ENCODE results near the gene HOXB8. TPM values are rescaled to one million over a fixed set of nuclear protein-coding genes. Genes with fewer than 3 reads are reported as not detected.

The HOXB8 gene
- total RNA-seq, 5 donors from 2014 or later (not counting 1 experiment from before 2014, with no cell fraction given), result not detected

- ATAC-seq (replicated peaks in 1 of 4) (no peak), DNase-seq (peak in 3 of 35 experiments; percentile 18 to 53 (median 35))
- Histone ChIP-seq H3K9me3 (no peaks in the 10 kb centered on the region), H3K36me3 (ENCODE audit: control insufficient read depth in 2 of 2, extremely low read depth in 1 of 2, insufficient read depth in 1 of 2, low read length in 1 of 2) (no peaks in the 10 kb centered on the region), H3K27me3 (replicated peaks in 1 of 2; ENCODE audit: control insufficient read depth in 2 of 2, extremely low read depth in 1 of 2, insufficient read depth in 2 of 2, low read length in 1 of 2) (peaks cover 0 to 75% of the 10 kb centered on the region in 2 experiments), H3K27ac (ENCODE audit: low read length) (no peak overlapping the region), H3K4me1 (ENCODE audit: control insufficient read depth in 1 of 2, extremely low read depth in 1 of 2, insufficient read depth in 2 of 2, low read length in 2 of 2) (peaks cover 7 to 32% of the 10 kb centered on the region in 2 experiments), H3K4me3 (ENCODE audit: control insufficient read depth in 1 of 2, extremely low read depth in 1 of 2, low read length in 1 of 2) (peak overlapping the region; percentile 63 to 86)
- Mint-ChIP-seq H3K9me3 (no peaks in the 10 kb centered on the region), H3K4me3 (peak overlapping the region; percentile 78 to 93 (median 89)), H3K27me3 (peaks cover 84 to 88% of the 10 kb centered on the region in 2 donors), H3K36me3 (no peaks in the 10 kb centered on the region), H3K4me1 (peaks cover 30 to 39% (median 32%) of the 10 kb centered on the region in 3 donors), H3K27ac (no peak overlapping the region)
- ChIA-PET CTCF (interaction anchor here in 1 of 2 donors (1.3 to 2.0 kb wide), 4 partner anchors 12 to 323 kb away, joined by 4 to 5 read pairs (median 4); no protein-coding TSS in a partner anchor), POLR2A (no interaction called here)
- 6% methylated on average over 10 of the region's 34 CpGs for WGBS (ENCODE audit: insufficient coverage)
These were observed 28.5 kb downstream of the HOXB8 start for GRCh38 chr17:48586355-48587258.

GRCh38 chr17:48584223-48584741 is 30.8 kb downstream of the HOXB8 start:
- H3K27ac Mint-ChIP-seq, result no peak overlapping the region
- POLR2A ChIA-PET, result interaction anchor here in 1 of 2 donors (0.5 kb wide), 1 partner anchor 92 kb away, joined by 4 read pairs; no protein-coding TSS in a partner anchor

GRCh38 chr17:48583708-48584222 is 31.3 kb downstream of the HOXB8 start:
- Histone ChIP-seq H3K27ac (ENCODE audit: low read length) (no peak overlapping the region), H3K36me3 (ENCODE audit: control insufficient read depth in 2 of 2, extremely low read depth in 1 of 2, insufficient read depth in 1 of 2, low read length in 1 of 2) (no peaks in the 10 kb centered on the region), H3K9me3 (no peaks in the 10 kb centered on the region), H3K4me1 (ENCODE audit: control insufficient read depth in 1 of 2, extremely low read depth in 1 of 2, insufficient read depth in 2 of 2, low read length in 2 of 2) (peaks cover 10 to 54% of the 10 kb centered on the region in 2 experiments), H3K27me3 (replicated peaks in 1 of 2; ENCODE audit: control insufficient read depth in 2 of 2, extremely low read depth in 1 of 2, insufficient read depth in 2 of 2, low read length in 1 of 2) (peaks cover 0 to 78% of the 10 kb centered on the region in 2 experiments), H3K4me3 (ENCODE audit: control insufficient read depth in 1 of 2, extremely low read depth in 1 of 2, low read length in 1 of 2) (no peak overlapping the region)
- no CpG with 5 or more reads among the region's 3 CpGs for WGBS (ENCODE audit: insufficient coverage)
- Mint-ChIP-seq H3K4me3 (peak overlapping the region in 2 of 3 donors; percentile 26 to 78), H3K27me3 (peaks cover 84 to 91% of the 10 kb centered on the region in 2 donors), H3K36me3 (no peaks in the 10 kb centered on the region), H3K9me3 (no peaks in the 10 kb centered on the region), H3K27ac (no peak overlapping the region), H3K4me1 (peaks cover 50 to 63% (median 56%) of the 10 kb centered on the region in 3 donors)
- no peak for DNase-seq
- CTCF ChIA-PET, result interaction anchor here (0.6 to 1.3 kb wide), 3 partner anchors 232 to 1617 kb away, joined by 3 to 7 read pairs (median 4); no protein-coding TSS in a partner anchor
- POLR2A ChIA-PET, result no interaction called here
- ATAC-seq (replicated peaks in 1 of 4), result no peak

More at GRCh38 chr17:48584223-48584741, 30.8 kb downstream of the HOXB8 start:
- DNase-seq (no peak), ATAC-seq (replicated peaks in 1 of 4) (no peak)
- H3K27ac ChIP-seq (ENCODE audit: low read length), result no peak overlapping the region
- Mint-ChIP-seq H3K9me3 (no peaks in the 10 kb centered on the region), H3K36me3 (no peaks in the 10 kb centered on the region), H3K4me3 (peak overlapping the region in 2 of 3 donors; percentile 26 to 78), H3K27me3 (peaks cover 83 to 89% of the 10 kb centered on the region in 2 donors), H3K4me1 (peaks cover 44 to 58% (median 51%) of the 10 kb centered on the region in 3 donors)
- 100% methylated on average over 1 of the region's 2 CpGs for whole genome bisulfite sequencing (ENCODE audit: insufficient coverage)
- no peak overlapping the region for H3K4me3 ChIP-seq (ENCODE audit: control insufficient read depth in 1 of 2, extremely low read depth in 1 of 2, low read length in 1 of 2)
- CTCF ChIA-PET, result interaction anchor here in 1 of 2 donors (1.3 kb wide), 1 partner anchor 232 kb away, joined by 7 read pairs; no protein-coding TSS in a partner anchor
- peaks cover 0 to 75% of the 10 kb centered on the region in 2 experiments for H3K27me3 ChIP-seq (replicated peaks in 1 of 2; ENCODE audit: control insufficient read depth in 2 of 2, extremely low read depth in 1 of 2, insufficient read depth in 2 of 2, low read length in 1 of 2)
- no peaks in the 10 kb centered on the region for H3K9me3 ChIP-seq
- H3K4me1 ChIP-seq (ENCODE audit: control insufficient read depth in 1 of 2, extremely low read depth in 1 of 2, insufficient read depth in 2 of 2, low read length in 2 of 2), result peaks cover 7 to 49% of the 10 kb centered on the region in 2 experiments
- no peaks in the 10 kb centered on the region for H3K36me3 ChIP-seq (ENCODE audit: control insufficient read depth in 2 of 2, extremely low read depth in 1 of 2, insufficient read depth in 1 of 2, low read length in 1 of 2)

GRCh38 chr17:48582750-48583069 is 32.4 kb downstream of the HOXB8 start:
- peak overlapping the region; percentile 43 to 87 (median 65) for H3K4me3 Mint-ChIP-seq
- Histone ChIP-seq H3K4me1 (ENCODE audit: control insufficient read depth in 1 of 2, extremely low read depth in 1 of 2, insufficient read depth in 2 of 2, low read length in 2 of 2) (peaks cover 10 to 58% of the 10 kb centered on the region in 2 experiments), H3K9me3 (no peaks in the 10 kb centered on the region), H3K27ac (ENCODE audit: low read length) (no peak overlapping the region), H3K36me3 (ENCODE audit: control insufficient read depth in 2 of 2, extremely low read depth in 1 of 2, insufficient read depth in 1 of 2, low read length in 1 of 2) (no peaks in the 10 kb centered on the region), H3K27me3 (replicated peaks in 1 of 2; ENCODE audit: control insufficient read depth in 2 of 2, extremely low read depth in 1 of 2, insufficient read depth in 2 of 2, low read length in 1 of 2) (peaks cover 0 to 75% of the 10 kb centered on the region in 2 experiments), H3K4me3 (ENCODE audit: control insufficient read depth in 1 of 2, extremely low read depth in 1 of 2, low read length in 1 of 2) (no peak overlapping the region)
- ChIA-PET POLR2A (interaction anchor here (0.5 to 0.9 kb wide), 2 partner anchors 83 to 96 kb away, joined by 3 read pairs; no protein-coding TSS in a partner anchor), CTCF (interaction anchor here (0.6 to 1.3 kb wide), 4 partner anchors 231 to 320 kb away, joined by 4 to 5 read pairs (median 4); no protein-coding TSS in a partner anchor)
- WGBS (ENCODE audit: insufficient coverage), result no CpG with 5 or more reads among the region's 7 CpGs
- H3K27me3 Mint-ChIP-seq, result peaks cover 75 to 84% of the 10 kb centered on the region in 2 donors
- ATAC-seq (replicated peaks in 1 of 4), result no peak
- H3K27ac Mint-ChIP-seq, result no peak overlapping the region
- no peaks in the 10 kb centered on the region for H3K9me3 Mint-ChIP-seq
- no peak for DNase-seq
- H3K36me3 Mint-ChIP-seq, result no peaks in the 10 kb centered on the region
- H3K4me1 Mint-ChIP-seq, result peaks cover 52 to 69% (median 59%) of the 10 kb centered on the region in 3 donors

- no peaks in the 10 kb centered on the region for H3K36me3 ChIP-seq (ENCODE audit: control insufficient read depth in 2 of 2, extremely low read depth in 1 of 2, insufficient read depth in 1 of 2, low read length in 1 of 2)
- DNase-seq (no peak), ATAC-seq (replicated peaks in 1 of 4) (no peak)
- H3K27me3 ChIP-seq (replicated peaks in 1 of 2; ENCODE audit: control insufficient read depth in 2 of 2, extremely low read depth in 1 of 2, insufficient read depth in 2 of 2, low read length in 1 of 2), result peaks cover 0 to 67% of the 10 kb centered on the region in 2 experiments
- no peaks in the 10 kb centered on the region for H3K9me3 Mint-ChIP-seq
- peak overlapping the region; percentile 18 to 89 (median 87) for H3K4me3 Mint-ChIP-seq
- H3K36me3 Mint-ChIP-seq, result no peaks in the 10 kb centered on the region
- POLR2A ChIA-PET, result interaction anchor here (0.6 to 0.7 kb wide), 3 partner anchors 38 to 171 kb away, joined by 3 to 8 read pairs (median 4); no protein-coding TSS in a partner anchor
- no peaks in the 10 kb centered on the region for H3K9me3 ChIP-seq
- WGBS (ENCODE audit: insufficient coverage), result 83% methylated on average over 4 of the region's 26 CpGs
- H3K4me1 ChIP-seq (ENCODE audit: control insufficient read depth in 1 of 2, extremely low read depth in 1 of 2, insufficient read depth in 2 of 2, low read length in 2 of 2), result peaks cover 8 to 63% of the 10 kb centered on the region in 2 experiments
- H3K27me3 Mint-ChIP-seq, result peaks cover 49 to 60% of the 10 kb centered on the region in 2 donors
- peaks cover 37 to 68% (median 50%) of the 10 kb centered on the region in 3 donors for H3K4me1 Mint-ChIP-seq
- CTCF ChIA-PET, result interaction anchor here in 1 of 2 donors (0.6 kb wide), 1 partner anchor 69 kb away, joined by 5 read pairs; no protein-coding TSS in a partner anchor
- H3K27ac ChIP-seq (ENCODE audit: low read length), result no peak overlapping the region
- peak overlapping the region in 1 of 2 donors; percentile 43 for H3K27ac Mint-ChIP-seq
- no peak overlapping the region for H3K4me3 ChIP-seq (ENCODE audit: control insufficient read depth in 1 of 2, extremely low read depth in 1 of 2, low read length in 1 of 2)
These were observed 35.1 kb downstream of the HOXB8 start for GRCh38 chr17:48579760-48580554.

Data from T-cell (primary cell).